GM21528 (cell line): ENCODE results near the gene MAPK8IP1.

ENCODE experiments used
- ATAC-seq: cut with Tn5 transposase; IDR thresholded peaks from one replicate; pipeline ENCODE4 v1.9.1; 2021; ENCODE audit warnings: mild to moderate bottlenecking, moderate library complexity; ENCODE audit not compliant: unreplicated experiment, low FRiP score

MAPK8IP1 gene

DNA sequence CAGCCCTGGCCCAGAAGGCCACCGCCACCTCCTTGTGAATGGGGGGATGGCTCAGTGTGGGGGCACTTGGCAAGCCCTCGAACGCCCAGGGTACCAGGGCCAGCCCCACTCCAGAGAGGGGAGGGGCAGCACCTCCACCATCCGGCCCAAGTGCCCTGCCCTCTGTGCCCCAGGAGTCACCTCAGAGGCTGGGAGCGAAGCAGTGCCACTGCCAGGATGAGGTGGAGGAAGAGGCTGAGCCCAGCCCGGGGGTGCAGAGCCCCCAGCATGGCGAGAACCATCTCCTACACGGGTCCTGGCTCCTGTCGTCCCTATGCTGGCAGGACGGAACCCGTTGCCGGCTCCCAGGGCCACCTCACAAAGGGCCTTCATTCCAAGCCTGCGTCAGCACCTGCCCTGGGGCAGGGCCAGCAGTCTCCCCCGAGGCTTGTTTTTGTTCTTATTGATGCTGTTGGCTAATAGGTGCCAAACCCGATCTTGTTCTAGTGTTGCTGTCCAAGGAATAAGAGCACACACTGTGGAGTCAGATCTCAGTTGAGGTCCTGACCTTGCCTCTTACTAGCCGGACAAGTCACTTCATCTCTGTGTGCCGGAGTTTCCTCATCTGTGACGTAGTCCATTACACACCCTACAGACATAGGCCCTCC is 21.6 kb downstream of the MAPK8IP1 start, which contains the start of gene FREY1:
FREY1 (minus strand) TSS at position 307 of the 647 bp plus-strand sequence; CDS start at position 281, 26 bp downstream.
- no peak for ATAC-seq

DNA sequence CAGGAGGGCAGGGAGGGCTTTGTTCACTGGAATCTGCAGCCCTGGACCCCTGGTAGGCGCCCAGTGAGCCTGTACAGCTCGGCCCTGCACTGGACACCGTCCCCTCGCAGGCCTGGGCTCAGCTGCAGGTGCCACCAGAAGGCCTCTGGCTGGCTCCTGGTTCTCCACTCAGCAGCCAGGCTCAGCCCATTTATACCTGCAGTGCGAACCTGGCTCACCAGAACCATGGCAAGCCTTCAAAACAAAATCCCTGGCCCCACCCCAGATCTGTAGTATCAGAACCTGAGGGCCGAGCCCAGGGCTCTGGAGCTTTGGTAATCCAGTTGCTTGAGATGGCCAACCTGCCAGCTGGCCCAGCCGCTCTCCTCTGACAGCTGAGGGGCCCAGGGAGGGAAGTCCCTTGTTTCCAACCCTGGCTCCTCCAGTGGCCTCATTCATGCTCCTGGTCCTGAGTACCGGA is 22.5 kb downstream of the MAPK8IP1 start:
- ATAC-seq: no peak

DNA sequence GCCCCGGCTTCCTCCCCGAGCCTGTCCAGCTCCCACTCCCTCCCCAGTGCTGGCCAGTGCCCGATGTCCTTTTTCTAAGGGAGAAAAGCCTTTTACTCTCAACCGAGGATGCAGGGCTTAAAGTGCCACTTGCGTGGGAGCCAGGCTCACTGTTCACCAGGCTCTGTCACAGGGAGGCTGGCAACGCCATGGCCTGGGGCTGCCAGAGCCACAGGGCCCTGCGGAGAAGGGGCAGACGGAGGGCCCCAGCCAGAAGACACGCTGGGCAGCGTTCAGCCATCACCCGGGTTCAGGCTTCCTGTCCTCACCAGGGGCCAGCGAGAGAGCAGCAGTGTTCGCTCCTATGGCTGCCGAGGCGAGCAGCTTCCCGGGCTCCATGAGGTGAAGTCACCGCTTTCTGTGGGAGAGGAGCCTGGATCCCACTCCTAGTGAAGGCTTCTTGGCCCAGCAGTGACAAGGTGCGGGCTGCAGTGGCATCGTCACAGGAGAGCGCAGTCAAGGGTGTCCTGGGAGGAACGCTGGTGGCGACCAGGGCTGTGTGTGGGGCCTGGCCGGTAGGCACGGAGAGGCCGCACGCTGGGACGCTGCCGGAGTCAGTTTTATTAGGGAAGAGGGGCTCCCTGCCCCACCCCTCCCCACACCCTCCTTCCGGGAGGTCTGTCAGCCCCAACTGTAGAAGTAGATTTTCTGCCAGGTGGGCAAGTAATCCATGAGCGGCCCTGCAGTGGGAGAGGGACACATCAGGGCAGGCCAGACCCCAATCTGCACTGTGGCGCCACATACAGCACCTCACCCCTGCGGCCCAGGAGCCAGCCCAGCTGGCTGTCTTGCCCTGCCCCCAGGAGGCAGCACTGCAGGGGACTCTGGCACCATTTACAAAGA is 24.4 kb downstream of the MAPK8IP1 start:
- ATAC-seq: no peak

DNA sequence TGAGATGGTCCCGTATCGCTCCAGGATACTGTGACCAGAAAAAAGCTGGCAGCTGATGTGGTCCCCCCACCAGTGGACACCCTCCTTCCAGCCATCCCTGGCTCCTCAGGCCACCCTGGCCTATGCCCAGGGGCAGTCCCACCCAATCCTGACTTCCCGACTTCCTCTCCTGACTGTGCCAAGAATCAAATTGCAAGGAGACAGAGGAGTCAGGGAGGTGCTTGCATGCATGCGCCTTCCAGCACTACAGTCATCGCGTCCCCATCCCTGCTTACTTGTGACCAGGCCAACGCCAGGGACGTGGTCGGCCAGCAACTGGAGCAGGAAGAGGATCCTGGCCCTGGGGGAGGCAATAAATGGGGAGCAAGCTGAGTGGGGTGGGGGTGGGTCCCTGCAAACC is 25.2 kb downstream of the MAPK8IP1 start:
- no peak for ATAC-seq

DNA sequence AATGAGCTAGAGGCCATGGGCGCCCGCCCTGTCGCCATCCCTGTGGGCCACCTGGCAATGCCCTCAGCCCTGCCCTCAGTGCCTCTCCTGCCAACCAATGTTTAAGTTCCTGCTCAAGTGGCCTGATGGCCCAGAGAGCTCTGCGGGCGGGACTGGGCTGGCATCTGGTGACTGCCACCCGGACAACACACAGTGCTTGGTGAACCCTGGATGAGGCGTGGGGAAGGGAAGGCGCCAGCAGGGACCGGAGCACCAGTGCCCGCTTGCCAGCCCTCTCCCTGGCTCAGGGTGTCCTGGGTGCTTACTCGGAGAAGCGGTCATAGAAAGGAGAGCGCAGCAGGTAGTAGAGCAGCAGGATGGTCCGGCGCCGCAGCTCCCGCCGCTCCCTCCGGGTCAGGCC is 28.1 kb downstream of the MAPK8IP1 start:
- no peak for ATAC-seq

DNA sequence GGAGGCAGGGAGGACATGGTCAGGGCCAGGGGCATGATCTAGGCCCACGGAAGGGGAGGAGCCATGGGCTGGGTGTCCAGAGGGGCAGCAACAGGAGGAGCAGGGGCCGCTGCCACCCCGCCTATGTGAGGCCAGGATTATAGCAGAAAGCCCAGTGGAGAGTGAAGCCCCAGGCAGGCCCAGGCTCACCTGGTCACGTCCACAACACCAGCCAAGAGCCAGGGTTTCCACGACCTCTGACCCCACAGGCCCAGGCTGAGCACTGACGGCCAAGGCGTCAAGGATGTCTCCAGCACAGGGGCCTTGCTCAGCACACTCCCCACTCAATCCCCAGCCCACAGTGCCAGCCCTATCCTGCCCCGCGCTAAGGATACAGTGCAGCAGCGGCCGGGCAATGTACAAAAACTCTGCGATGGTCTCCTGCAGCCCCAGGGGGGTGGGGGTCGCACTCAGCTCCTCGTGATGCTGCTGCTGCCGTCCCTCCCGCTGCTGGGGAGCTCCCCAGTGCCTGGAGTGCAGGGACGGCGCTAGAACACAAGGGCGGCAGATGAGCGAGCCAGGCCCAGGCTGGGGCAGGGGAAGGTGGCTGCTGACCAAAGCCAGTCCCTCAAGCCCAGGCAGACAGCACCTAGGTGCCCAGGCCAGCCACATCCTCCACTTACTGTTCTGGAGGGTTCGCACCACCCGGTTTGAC is 28.6 kb downstream of the MAPK8IP1 start:
- no peak for ATAC-seq

DNA sequence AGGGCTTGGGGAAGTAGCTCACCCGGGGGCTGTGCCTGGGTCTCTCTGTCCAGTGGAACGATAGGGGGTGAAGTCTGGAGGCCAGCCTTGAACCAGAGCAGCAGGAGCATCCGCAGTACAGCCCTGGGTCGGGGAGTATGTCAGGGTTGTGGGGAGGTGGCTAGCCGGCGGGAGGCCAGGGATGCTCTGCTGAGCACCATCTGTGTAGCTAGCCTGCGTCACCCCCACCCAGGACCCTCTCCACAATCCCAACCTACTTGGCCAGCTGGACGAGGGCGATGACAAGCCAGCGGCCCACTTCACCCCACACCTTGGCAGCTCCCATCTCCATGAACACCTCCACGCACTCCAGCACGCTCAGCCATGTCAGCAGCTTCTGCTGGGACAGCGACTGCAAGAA is 30.0 kb downstream of the MAPK8IP1 start:
- no peak for ATAC-seq

DNA sequence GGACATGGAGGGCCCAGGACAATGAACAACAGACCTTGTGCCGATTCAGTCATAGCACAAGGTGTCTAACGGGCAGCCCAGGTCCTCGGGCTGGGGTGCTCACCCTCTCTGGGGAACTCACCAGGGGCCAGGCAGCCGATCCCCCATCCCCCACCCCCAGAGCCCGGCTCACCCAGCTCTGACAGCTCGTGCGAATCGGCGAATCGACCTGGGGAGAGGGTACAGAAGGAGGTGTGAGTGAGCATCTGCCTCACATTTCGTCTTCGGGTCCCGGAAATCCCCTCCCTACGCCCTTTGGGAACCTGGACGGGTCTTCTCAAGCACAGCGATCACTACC is 31.8 kb downstream of the MAPK8IP1 start:
- ATAC-seq: no peak

DNA sequence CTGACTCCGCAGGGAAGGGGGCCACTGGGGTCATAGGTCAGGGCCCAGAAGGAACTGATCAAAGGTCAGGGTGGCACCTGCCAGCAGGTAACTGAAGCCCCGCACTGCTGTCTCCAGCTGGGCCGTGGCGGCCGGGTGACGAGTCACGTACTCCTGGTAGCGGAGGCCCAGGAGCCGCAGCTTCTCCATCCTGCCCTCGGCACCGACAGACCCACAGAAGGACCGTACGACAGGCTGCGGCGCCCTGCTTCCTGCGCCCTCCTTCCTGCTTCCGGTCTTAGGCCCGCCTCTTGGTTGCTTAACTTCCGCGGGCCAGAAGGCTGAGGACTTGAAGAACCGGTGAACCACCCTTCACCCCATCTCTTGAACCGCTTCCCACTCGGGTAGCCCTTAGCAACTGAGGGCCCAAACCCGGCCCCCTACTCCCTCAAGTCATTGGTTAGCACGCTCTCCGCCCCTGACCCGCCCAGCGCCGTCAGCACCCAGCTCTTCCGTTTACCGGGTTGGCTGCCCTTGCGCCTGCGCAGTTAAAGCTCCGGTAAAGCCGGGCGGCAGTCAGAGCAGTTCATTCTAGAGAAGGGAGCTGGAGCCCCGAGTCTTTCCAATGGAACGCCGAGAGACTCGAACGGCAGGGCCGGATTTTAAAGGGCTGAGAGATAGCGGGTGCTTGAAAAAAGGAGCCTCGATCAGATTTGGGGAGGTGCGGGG is 32.3 kb downstream of the MAPK8IP1 start, which contains the start of gene PEX16:
PEX16 (minus strand) TSS at position 255 of the 708 bp plus-strand sequence; CDS start at position 189, 66 bp downstream.
- ATAC-seq: peak; percentile 85

DNA sequence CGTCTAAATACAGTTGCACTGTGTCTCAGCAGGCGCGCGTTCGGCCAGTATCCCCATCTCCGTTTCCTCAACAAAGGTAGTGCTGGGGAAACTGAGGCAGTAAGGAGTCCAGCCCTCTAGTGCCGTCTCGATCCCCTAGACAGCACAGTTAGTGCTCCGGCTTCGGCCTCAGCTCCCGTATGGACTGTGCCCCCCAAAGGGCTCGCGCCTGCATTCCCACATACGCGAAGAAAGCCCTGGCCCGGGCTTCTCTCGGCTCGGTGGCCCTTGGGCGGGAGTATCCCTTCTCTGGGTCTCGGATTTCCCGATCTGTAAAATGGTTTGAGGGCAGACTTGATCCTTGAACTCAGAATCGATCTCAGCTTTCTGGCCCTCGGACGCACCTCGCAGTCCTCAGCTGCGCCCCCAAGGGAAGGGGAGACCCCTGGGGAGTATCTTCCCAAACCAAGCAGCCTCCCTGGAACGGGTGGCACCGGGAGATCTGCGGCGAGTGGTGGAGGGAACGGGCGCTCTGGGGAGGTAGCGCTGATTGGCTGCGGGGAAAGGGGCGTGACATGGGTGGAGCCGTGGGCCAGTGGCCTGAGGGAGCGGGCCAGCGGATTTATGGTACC is 33.0 kb downstream of the MAPK8IP1 start:
- peak; percentile 40 for ATAC-seq

DNA sequence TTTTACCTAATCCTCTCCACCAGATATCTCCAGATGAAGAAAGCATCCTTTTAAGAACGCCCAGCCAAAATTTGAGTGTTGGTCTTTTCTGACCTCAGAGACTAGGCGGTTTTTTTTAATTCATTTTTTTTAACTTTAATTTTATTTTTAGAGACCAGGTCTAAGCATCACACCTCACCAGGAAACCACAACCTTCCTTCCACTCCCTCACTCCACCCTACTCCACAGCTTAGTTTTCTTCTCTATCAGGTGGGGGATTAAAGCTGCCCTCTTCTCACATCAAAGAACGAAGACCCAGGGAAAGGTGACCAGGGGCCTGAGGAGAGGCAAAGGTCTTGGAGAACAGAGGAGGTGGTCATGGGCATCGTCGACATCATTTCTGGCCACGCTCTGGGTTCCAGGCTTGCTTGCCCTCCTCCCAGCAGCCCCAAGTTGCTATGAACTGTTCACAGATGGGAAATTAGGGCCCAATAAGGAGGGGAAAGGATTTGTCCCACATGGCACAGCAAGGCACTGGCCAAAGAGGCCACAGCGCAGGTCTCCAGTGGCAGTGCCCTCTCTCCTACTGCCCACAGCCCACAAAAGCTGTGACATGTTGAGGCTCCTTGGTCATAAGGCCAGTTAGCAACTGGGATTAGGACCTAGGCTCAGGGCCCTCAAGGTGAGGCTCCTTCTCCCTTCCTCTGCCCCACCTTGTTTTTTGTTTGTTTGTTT is 33.7 kb downstream of the MAPK8IP1 start:
- no peak for ATAC-seq

DNA sequence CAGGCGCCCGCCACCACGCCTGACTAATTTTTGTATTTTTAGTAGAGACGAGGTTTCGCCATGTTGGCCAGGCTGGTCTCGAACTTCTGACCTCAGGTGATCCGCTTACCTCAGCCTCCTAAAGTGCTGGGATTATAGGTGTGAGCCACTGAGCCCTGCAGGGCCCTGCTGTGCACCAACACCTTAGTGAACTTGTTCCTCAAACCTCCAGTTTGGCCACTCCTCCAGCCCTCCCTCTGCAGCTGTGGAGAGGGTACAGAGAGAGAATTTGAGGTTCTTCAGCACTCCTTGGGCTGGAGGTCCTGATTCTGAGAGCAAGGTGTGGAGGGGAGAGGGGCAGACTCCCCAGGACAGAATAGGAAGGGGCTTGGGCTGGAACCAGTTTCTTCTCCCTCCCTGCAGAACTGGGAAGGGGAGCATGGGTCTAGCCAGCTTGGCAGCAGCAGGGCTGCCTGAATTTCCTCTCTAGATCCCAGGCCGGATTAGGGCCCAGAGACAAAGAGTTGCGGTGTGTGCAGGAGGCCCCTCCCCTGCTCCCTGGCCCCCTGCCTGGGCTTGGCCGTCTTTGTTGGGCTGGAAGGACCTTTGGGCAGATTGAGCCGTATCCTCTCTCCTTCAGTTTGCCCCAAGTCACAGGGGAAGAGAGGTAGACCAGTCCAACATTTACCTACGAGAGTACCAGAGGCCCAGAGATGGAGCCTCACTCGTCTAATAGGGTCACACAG is 34.5 kb downstream of the MAPK8IP1 start:
- no peak for ATAC-seq

DNA sequence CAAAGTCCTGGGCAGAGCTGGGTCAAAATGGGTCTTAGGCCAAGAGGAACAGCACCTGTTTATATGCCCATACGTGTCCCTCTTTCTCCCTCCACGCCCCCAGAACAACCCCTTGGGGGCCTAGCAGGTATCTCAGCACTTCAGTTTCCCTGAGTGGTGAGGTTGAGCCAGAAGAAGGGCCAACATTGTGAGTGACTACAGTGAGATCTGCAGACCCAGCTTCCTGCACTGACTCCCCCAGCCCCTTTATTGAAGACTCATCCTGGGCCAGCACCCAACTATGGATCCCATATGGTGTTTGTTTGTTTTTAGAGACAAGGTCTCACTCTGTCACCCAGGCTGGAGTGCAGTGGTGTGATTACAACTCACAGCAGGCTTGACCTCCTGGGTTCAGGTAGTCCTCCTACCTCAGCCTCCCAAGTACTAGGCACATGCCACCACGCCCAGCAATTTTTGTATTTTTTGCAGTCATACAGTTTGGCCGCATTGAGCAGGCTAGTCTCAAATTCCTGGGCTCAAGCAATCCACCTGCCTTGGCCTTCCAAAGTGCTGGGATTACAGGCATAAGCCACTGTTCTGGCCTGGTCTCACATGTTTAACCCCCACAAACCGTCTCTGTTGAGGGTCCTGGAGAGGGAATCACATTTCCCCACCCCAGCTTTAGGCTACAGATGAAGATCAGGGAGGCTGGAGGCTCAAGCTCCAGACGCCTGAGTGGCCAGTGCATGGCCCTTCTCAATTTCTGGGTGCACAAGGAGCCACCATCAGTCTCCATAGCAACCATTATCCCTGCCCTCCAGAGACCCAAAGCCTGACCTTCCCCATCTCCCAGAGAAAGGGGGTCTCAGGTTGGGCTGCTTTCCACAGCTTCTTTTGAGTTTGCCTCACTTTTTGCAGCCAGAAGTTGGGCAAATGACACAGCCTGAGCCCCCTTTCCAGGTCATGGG is 35.4 kb downstream of the MAPK8IP1 start:
- ATAC-seq: no peak

DNA sequence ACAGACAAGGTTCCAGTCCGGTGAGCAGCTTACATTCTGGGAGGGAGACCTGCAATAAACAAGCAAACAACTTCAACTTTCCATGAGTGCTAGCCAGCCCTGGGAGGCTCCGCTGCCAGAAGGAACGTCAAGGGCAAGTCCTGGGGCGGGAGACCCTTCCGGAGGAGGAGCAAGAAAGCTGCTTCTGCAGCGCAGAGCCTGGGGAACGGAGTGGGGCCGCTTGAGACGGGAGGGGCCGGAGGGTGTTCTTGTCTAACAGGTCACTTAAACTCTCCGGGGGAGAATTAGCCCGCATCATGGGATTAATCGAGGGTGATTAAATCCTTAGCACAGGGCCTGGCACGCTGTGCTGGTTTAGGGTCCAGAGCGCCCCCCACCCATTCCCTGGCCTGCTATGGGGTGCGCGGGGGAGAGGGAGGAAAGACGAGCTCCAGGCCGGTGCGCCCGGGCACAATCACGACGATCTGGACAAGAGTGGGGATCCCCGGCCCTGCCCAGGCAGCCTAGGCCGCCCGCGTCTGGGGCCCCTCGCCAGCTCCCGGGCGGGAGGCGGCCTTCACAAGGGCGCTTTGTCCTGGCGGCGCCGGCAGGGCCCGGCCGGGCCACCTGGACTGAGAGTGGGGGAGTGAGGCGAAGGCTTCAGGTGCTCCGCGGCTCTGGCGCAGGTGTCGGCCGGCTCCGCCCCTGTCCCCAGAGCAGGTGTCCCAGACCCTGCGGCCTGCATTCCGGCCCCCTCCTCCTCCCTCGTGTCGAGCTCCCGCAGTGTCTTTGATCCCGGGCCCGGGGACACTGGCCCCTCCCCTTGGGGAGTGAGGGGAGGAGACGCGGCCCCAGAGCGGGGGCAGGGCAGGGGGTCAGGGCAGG is 36.3 kb downstream of the MAPK8IP1 start:
- no peak for ATAC-seq

DNA sequence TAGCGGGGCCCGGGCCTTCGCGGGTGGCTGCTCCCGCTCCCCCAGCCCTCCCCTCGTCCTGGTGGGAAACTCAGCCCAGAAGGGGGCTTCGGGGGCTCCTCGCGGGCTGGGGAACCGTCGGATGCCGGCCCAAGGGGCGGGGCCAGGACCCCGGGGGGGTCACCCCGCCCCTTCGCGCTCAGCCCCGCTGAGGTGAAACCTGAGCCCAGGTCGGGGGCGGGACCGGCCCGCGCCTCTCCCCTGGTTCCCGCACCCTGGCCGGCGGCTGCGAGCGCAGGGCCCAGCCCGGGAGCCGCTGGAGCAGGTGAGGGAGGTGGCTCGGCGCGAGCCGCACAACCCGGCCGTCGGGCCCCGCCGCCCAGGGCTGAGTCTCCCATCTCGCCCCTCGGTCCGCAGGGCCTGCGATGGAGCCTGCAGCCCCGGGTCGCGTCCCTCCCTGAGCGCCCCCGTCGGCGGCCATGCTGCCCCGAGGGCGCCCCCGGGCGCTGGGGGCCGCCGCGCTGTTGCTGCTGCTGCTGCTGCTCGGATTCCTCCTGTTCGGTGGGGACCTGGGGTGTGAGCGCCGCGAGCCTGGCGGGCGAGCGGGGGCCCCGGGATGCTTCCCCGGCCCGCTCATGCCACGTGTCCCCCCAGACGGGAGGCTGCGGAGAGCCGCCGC is 37.1 kb downstream of the MAPK8IP1 start, which contains the start of gene LARGE2:
LARGE2 (plus strand) TSS at position 232 of the 658 bp plus-strand sequence; CDS start at position 459, 227 bp downstream.
- ATAC-seq: no peak
